ENCODE data around the gene NR0B2.

Gene NR0B2

GRCh38 chr1:26945728-26946127, 32.0 kb upstream of the NR0B2 start:
- Mint-ChIP-seq H3K36me3 (peaks cover 11% of the 10 kb centered on the region), H3K27me3 (no peaks in the 10 kb centered on the region), H3K27ac (no peak overlapping the region), H3K4me3 (no peak overlapping the region), H3K4me1 (no peaks in the 10 kb centered on the region), H3K9me3 (no peaks in the 10 kb centered on the region)

DNA sequence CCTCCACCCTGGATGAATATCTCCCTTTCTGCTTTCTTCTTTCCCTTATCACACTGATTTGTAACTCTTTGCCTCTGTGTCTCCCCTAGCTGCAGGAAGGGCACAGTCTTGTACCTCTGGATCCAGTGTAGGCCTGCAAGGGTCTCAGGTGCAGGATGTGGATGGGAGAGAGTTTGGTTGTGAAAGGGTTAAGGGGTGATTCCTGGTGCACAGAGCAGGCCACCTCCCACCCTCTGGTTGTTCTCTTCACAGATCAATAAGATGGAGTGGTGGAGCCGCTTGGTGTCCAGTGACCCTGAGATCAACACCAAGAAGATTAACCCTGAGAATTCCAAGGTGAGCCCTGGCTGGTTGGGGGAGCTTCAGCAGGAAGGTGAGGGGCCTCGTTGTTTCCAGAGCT, 31.4 kb upstream of the NR0B2 start:
- Mint-ChIP-seq H3K36me3 (peaks cover 11% of the 10 kb centered on the region), H3K27ac (no peak overlapping the region), H3K4me3 (no peak overlapping the region)

GRCh38 chr1:26942656-26943055, 28.9 kb upstream of the NR0B2 start:
- Mint-ChIP-seq H3K27ac (peak overlapping the region; percentile 51), H3K4me3 (no peak overlapping the region), H3K4me1 (no peaks in the 10 kb centered on the region), H3K36me3 (peaks cover 9% of the 10 kb centered on the region), H3K27me3 (no peaks in the 10 kb centered on the region), H3K9me3 (no peaks in the 10 kb centered on the region)

More for the DNA sequence above, 31.4 kb upstream of the NR0B2 start:
- H3K4me1 Mint-ChIP-seq, result no peaks in the 10 kb centered on the region
- H3K27me3 Mint-ChIP-seq, result no peaks in the 10 kb centered on the region
- no peaks in the 10 kb centered on the region for H3K9me3 Mint-ChIP-seq

GRCh38 chr1:26941311-26941710, 27.5 kb upstream of the NR0B2 start:
- Mint-ChIP-seq H3K36me3 (peaks cover 9% of the 10 kb centered on the region), H3K4me3 (no peak overlapping the region), H3K4me1 (no peaks in the 10 kb centered on the region), H3K9me3 (no peaks in the 10 kb centered on the region), H3K27ac (no peak overlapping the region), H3K27me3 (no peaks in the 10 kb centered on the region)

GRCh38 chr1:26938659-26939025, 24.9 kb upstream of the NR0B2 start:
- H3K4me1 Mint-ChIP-seq, result no peaks in the 10 kb centered on the region
- peaks cover 5% of the 10 kb centered on the region for H3K36me3 Mint-ChIP-seq
- H3K27me3 Mint-ChIP-seq, result no peaks in the 10 kb centered on the region

GRCh38 chr1:26938004-26938658, 24.4 kb upstream of the NR0B2 start:
- Mint-ChIP-seq H3K9me3 (no peaks in the 10 kb centered on the region), H3K27ac (no peak overlapping the region), H3K4me3 (no peak overlapping the region), H3K36me3 (peaks cover 5% of the 10 kb centered on the region), H3K4me1 (no peaks in the 10 kb centered on the region), H3K27me3 (no peaks in the 10 kb centered on the region)

More at GRCh38 chr1:26938659-26939025, 24.9 kb upstream of the NR0B2 start:
- H3K4me3 Mint-ChIP-seq, result no peak overlapping the region
- no peak overlapping the region for H3K27ac Mint-ChIP-seq
- no peaks in the 10 kb centered on the region for H3K9me3 Mint-ChIP-seq

GRCh38 chr1:26936823-26937222, 23.0 kb upstream of the NR0B2 start:
- H3K27ac Mint-ChIP-seq, result no peak overlapping the region

GRCh38 chr1:26932531-26932930, 18.8 kb upstream of the NR0B2 start:
- H3K36me3 Mint-ChIP-seq, result peaks cover 10% of the 10 kb centered on the region
- no peak overlapping the region for H3K27ac Mint-ChIP-seq
- H3K9me3 Mint-ChIP-seq, result no peaks in the 10 kb centered on the region
- H3K27me3 Mint-ChIP-seq, result no peaks in the 10 kb centered on the region
- H3K4me3 Mint-ChIP-seq, result no peak overlapping the region
- H3K4me1 Mint-ChIP-seq, result peaks cover 12% of the 10 kb centered on the region

More at GRCh38 chr1:26936823-26937222, 23.0 kb upstream of the NR0B2 start:
- Mint-ChIP-seq H3K36me3 (peaks cover 4% of the 10 kb centered on the region), H3K27me3 (no peaks in the 10 kb centered on the region), H3K4me3 (no peak overlapping the region), H3K4me1 (peaks cover 5% of the 10 kb centered on the region), H3K9me3 (no peaks in the 10 kb centered on the region)

GRCh38 chr1:26923711-26924110, 9.9 kb upstream of the NR0B2 start:
- peaks cover 22% of the 10 kb centered on the region for H3K36me3 Mint-ChIP-seq

DNA sequence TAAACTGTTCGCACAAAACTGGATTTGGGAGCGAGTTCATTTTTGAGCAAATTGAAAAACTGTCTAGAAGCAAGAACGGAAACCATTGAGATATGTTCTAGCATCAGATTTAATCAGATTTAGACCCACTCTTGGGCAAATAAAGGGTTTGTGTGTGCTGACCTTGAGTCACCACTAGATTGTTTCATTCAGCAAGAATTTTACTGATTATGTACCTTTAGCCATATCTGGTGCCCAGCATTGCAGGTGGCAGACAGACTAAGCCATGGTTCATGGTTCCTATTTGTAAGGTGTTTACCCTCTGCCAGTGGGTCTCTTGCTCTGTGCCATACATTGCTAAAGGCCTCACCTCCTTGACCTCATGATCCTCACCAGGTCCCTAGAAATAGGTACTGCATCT, 9.1 kb upstream of the NR0B2 start:
- Mint-ChIP-seq H3K4me1 (peaks cover 45% of the 10 kb centered on the region), H3K9me3 (no peaks in the 10 kb centered on the region), H3K27ac (peak overlapping the region; percentile 92), H3K4me3 (peak overlapping the region; percentile 97), H3K36me3 (peaks cover 18% of the 10 kb centered on the region), H3K27me3 (no peaks in the 10 kb centered on the region)

More at GRCh38 chr1:26923711-26924110, 9.9 kb upstream of the NR0B2 start:
- no peaks in the 10 kb centered on the region for H3K9me3 Mint-ChIP-seq
- peaks cover 48% of the 10 kb centered on the region for H3K4me1 Mint-ChIP-seq
- peak overlapping the region; percentile 97 for H3K4me3 Mint-ChIP-seq
- H3K27ac Mint-ChIP-seq, result peak overlapping the region; percentile 30
- no peaks in the 10 kb centered on the region for H3K27me3 Mint-ChIP-seq

GRCh38 chr1:26922431-26922729, 8.6 kb upstream of the NR0B2 start:
- Mint-ChIP-seq H3K4me3 (peak overlapping the region; percentile 97), H3K4me1 (peaks cover 40% of the 10 kb centered on the region), H3K9me3 (no peaks in the 10 kb centered on the region), H3K36me3 (peaks cover 15% of the 10 kb centered on the region), H3K27ac (peak overlapping the region; percentile 92), H3K27me3 (no peaks in the 10 kb centered on the region)

DNA sequence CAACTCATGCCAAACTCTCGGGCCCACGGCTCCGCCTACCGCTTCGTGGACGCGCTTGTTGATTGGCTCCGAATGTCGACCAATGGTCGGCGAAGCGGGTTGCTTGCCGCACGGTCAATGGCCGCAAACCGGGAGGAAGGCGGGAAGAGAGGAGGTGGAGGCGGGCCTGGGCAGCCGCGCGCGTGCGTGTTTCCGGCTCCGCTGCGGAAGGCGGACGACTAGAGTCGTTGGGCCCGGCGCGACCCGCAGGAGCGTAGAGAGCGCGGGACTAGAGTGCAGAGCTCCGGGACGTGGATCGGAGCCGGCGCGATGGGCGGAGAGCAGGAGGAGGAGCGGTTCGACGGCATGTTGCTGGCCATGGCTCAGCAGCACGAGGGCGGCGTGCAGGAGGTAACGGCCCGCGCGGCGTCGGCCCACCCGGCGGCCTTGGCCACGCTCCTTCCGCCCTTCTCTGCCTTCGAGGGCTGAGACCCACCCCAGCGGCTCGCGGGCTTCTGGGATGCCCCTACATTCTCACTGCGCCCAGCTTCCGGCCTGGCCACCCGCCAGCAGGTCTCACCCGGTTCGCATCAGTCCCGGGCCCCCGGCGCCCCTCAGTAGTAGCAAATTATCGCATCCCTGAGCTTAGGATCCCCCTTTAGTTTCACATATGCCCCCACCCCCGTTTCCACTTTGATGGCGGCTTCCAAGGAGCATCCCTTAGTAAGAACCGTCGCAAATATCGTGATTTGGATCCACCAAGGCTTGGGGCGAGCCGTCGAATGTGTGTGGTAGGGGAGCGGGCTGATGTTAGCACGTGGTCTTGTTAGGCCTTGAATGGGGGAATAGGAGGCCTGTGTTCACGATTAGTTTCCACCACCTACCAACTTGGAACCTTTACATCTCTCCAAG, 8.0 kb upstream of the NR0B2 start, which contains the start of gene NUDC:
NUDC (plus strand) TSS at position 204 of the 891 bp plus-strand sequence; CDS start at position 310, 106 bp downstream.
- Mint-ChIP-seq H3K27me3 (no peaks in the 10 kb centered on the region), H3K36me3 (peaks cover 12% of the 10 kb centered on the region), H3K4me1 (peaks cover 36% of the 10 kb centered on the region), H3K4me3 (peak within 1 kb of the TSS; percentile 97), H3K9me3 (no peaks in the 10 kb centered on the region), H3K27ac (peak within 1 kb of the TSS; percentile 98)

- Mint-ChIP-seq H3K9me3 (no peaks in the 10 kb centered on the region), H3K27me3 (no peaks in the 10 kb centered on the region), H3K36me3 (peaks cover 12% of the 10 kb centered on the region), H3K27ac (peak overlapping the region; percentile 98), H3K4me3 (peak overlapping the region; percentile 97), H3K4me1 (peaks cover 34% of the 10 kb centered on the region)
Observed at GRCh38 chr1:26921126-26921539, 7.4 kb upstream of the NR0B2 start.

DNA sequence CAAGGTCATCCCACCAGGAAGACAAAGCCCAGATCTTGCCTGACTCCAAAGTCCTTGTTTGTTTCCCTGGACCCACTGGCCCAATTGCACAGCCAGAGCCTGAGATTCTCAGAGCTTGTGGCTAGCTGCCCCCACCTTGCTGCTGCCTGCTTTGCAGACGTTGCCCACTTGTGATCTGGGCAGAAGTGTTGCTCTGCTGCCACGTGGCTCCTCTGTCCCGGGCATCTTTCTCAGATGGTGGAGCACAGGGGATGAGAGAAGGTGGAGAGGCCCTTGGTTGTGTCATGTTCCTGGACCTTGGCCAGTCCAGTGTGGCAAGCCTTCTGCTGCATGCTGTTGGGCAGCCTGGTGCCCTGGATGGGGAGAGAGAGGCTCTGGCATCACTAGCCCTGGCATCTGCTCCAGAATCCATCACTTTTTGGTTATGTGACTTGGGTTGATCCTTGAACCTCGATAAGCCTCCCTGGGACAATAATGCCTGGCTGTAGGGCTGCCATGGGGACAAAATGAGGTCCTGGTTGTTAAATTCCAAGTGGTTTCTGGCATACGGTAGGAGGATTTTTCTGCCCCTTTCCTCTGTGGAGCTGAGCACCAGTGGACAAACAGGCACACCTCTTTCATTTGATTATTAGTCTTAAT, 1.5 kb upstream of the NR0B2 start:
- H3K9me3 Mint-ChIP-seq, result no peaks in the 10 kb centered on the region
- H3K4me3 Mint-ChIP-seq, result no peak overlapping the region
- H3K27me3 Mint-ChIP-seq, result no peaks in the 10 kb centered on the region
- H3K36me3 Mint-ChIP-seq, result no peaks in the 10 kb centered on the region
- H3K4me1 Mint-ChIP-seq, result peaks cover 2% of the 10 kb centered on the region
- H3K27ac Mint-ChIP-seq, result no peak overlapping the region

GRCh38 chr1:26913389-26913753, 404 bp downstream of the NR0B2 start:
- Mint-ChIP-seq H3K4me3 (no peak overlapping the region), H3K27ac (no peak overlapping the region), H3K27me3 (no peaks in the 10 kb centered on the region), H3K36me3 (no peaks in the 10 kb centered on the region), H3K4me1 (no peaks in the 10 kb centered on the region), H3K9me3 (no peaks in the 10 kb centered on the region)

- no peaks in the 10 kb centered on the region for H3K36me3 Mint-ChIP-seq
- no peak overlapping the region for H3K4me3 Mint-ChIP-seq
- no peaks in the 10 kb centered on the region for H3K9me3 Mint-ChIP-seq
- no peaks in the 10 kb centered on the region for H3K27me3 Mint-ChIP-seq
- no peaks in the 10 kb centered on the region for H3K4me1 Mint-ChIP-seq
- H3K27ac Mint-ChIP-seq, result no peak overlapping the region
Observed at GRCh38 chr1:26912147-26912490, 1.7 kb downstream of the NR0B2 start.

Data from activated naive CD4-positive, alpha-beta T cell treated with anti-CD3 and anti-CD28 coated beads, Interleukin-2, amount 50 U/mL, for 24 hours (primary cell).